ENCODE data around the gene HDAC11.

GRCh38 chr3:13495351-13495813 is 15.3 kb downstream of the HDAC11 start:
- TF ChIP-seq, protein P1, sequence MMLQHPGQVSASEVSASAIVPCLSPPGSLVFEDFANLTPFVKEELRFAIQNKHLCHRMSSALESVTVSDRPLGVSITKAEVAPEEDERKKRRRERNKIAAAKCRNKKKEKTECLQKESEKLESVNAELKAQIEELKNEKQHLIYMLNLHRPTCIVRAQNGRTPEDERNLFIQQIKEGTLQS (IDR thresholded peaks at IDR 0.05): no peak
- TF ChIP-seq JUND (IDR thresholded peaks at IDR 0.05) (no peak), TAF1 (conservative IDR thresholded peaks at IDR 0.05) (no peak), RAD21 (IDR thresholded peaks at IDR 0.05) (no peak), CTCF (IDR thresholded peaks at IDR 0.05; ENCODE audit: low read depth, low read length, missing input control) (no peak)
